ENCODE data around the gene FOXN3. TPM values are rescaled to one million over a fixed set of nuclear protein-coding genes. Genes with fewer than 3 reads are reported as not detected.

The FOXN3 gene
- total and polyA plus RNA-seq, 2 donors (not counting 1 experiment from before 2014, with no cell fraction given), result 27.9 to 33.3 TPM

GRCh38 chr14:89121968-89122620 is 294.9 kb downstream of the FOXN3 start:
- Histone ChIP-seq H3K27ac (ENCODE audit: insufficient read depth, low read length) (no peak overlapping the region), H3K4me2 (ENCODE audit: extremely low read depth, insufficient read depth, low read length) (no peak overlapping the region), H3K9me3 (ENCODE audit: control insufficient read depth, insufficient read depth, low read depth, low read length) (no peaks in the 10 kb centered on the region), H3K4me1 (ENCODE audit: control insufficient read depth, extremely low read depth, insufficient read depth, low read length) (no peaks in the 10 kb centered on the region), H3K36me3 (ENCODE audit: control insufficient read depth, insufficient read depth, low read length) (no peaks in the 10 kb centered on the region), H3K27me3 (ENCODE audit: control insufficient read depth, insufficient read depth, low read length) (peaks cover 3% of the 10 kb centered on the region), H2AFZ (ENCODE audit: low read length) (no peak overlapping the region), H3K9ac (ENCODE audit: insufficient read depth, low read length) (no peak overlapping the region), H3K79me2 (ENCODE audit: control insufficient read depth, insufficient read depth, low read length) (no peaks in the 10 kb centered on the region), H4K20me1 (ENCODE audit: control insufficient read depth, extremely low read depth, insufficient read depth, low read length) (no peaks in the 10 kb centered on the region), H3K4me3 (replicated peaks in 1 of 4; ENCODE audit: control extremely low read depth in 1 of 4, insufficient read depth in 1 of 4, low read depth in 3 of 4, low read length in 4 of 4) (no peak overlapping the region)
- DNase-seq (ENCODE audit: low read depth in 2 of 2), result no peak
- TF ChIP-seq, protein P1, sequence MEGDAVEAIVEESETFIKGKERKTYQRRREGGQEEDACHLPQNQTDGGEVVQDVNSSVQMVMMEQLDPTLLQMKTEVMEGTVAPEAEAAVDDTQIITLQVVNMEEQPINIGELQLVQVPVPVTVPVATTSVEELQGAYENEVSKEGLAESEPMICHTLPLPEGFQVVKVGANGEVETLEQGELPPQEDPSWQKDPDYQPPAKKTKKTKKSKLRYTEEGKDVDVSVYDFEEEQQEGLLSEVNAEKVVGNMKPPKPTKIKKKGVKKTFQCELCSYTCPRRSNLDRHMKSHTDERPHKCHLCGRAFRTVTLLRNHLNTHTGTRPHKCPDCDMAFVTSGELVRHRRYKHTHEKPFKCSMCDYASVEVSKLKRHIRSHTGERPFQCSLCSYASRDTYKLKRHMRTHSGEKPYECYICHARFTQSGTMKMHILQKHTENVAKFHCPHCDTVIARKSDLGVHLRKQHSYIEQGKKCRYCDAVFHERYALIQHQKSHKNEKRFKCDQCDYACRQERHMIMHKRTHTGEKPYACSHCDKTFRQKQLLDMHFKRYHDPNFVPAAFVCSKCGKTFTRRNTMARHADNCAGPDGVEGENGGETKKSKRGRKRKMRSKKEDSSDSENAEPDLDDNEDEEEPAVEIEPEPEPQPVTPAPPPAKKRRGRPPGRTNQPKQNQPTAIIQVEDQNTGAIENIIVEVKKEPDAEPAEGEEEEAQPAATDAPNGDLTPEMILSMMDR (conservative IDR thresholded peaks at IDR 0.05 in 1 of 2, IDR thresholded peaks at IDR 0.05 in 1 of 2; ENCODE audit: low read depth in 1 of 2, low read length in 2 of 2), result no peak
- no peak for TF ChIP-seq EZH2 (IDR thresholded peaks at IDR 0.05; ENCODE audit: low read length, missing control alignments)

DNA sequence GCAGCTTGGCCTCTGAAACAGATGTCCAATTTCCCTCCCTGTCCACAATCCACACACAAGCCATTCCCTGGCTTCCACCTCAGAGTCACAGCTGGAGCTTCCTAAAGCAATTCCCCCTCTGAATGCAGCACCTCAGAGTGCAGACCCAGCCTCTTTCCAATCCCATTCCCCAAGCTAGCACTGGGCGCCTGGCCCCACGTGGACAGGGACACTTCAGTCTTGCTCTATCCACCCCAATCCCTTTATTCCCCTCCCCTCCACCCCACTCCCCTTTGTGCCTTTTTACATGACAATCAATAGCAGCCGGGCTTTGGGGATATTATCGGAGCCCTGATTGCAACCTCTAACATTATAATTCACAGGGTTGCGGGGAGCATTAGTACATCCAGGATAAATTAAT is 300.0 kb downstream of the FOXN3 start:
- no peak overlapping the region for H3K9ac ChIP-seq (ENCODE audit: insufficient read depth, low read length)
- H3K79me2 ChIP-seq (ENCODE audit: control insufficient read depth, insufficient read depth, low read length), result no peaks in the 10 kb centered on the region
- no peaks in the 10 kb centered on the region for H4K20me1 ChIP-seq (ENCODE audit: control insufficient read depth, extremely low read depth, insufficient read depth, low read length)
- no peak for TF ChIP-seq EZH2 (IDR thresholded peaks at IDR 0.05; ENCODE audit: low read length, missing control alignments)
- TF ChIP-seq, protein P1 (conservative IDR thresholded peaks at IDR 0.05 in 1 of 2, IDR thresholded peaks at IDR 0.05 in 1 of 2; ENCODE audit: low read depth in 1 of 2, low read length in 2 of 2), result no peak
- no peaks in the 10 kb centered on the region for H3K36me3 ChIP-seq (ENCODE audit: control insufficient read depth, insufficient read depth, low read length)
- DNase-seq (ENCODE audit: low read depth in 2 of 2), result no peak
- no peak overlapping the region for H3K4me2 ChIP-seq (ENCODE audit: extremely low read depth, insufficient read depth, low read length)
- no peaks in the 10 kb centered on the region for H3K9me3 ChIP-seq (ENCODE audit: control insufficient read depth, insufficient read depth, low read depth, low read length)
- H3K4me1 ChIP-seq (ENCODE audit: control insufficient read depth, extremely low read depth, insufficient read depth, low read length), result no peaks in the 10 kb centered on the region
- no peak overlapping the region for H2AFZ ChIP-seq (ENCODE audit: low read length)
- no peak overlapping the region for H3K4me3 ChIP-seq (replicated peaks in 1 of 4; ENCODE audit: control extremely low read depth in 1 of 4, insufficient read depth in 1 of 4, low read depth in 3 of 4, low read length in 4 of 4)
- peaks cover 6% of the 10 kb centered on the region for H3K27me3 ChIP-seq (ENCODE audit: control insufficient read depth, insufficient read depth, low read length)
- no peak overlapping the region for H3K27ac ChIP-seq (ENCODE audit: insufficient read depth, low read length)

DNA sequence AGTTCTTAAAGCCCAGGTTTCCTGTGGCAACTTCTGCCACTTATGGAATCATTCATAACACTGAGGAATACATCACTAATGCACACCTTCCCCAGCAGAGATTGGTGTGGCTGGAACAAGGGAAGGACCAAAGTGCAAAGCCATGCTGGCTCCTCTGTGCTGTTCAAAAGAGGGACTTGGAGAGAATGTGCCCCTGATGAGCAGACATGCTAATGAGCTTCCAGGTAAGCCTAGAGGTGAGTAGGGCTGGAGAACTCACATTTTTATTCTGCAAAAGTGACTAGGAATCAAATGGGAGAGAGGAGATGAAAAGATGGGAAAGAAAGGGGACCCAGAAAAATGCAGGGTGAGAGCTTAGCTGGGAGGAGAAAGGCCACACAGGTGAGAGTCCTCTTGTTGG is 302.9 kb downstream of the FOXN3 start:
- Histone ChIP-seq H3K9ac (ENCODE audit: insufficient read depth, low read length) (no peak overlapping the region), H3K36me3 (ENCODE audit: control insufficient read depth, insufficient read depth, low read length) (no peaks in the 10 kb centered on the region), H3K4me2 (ENCODE audit: extremely low read depth, insufficient read depth, low read length) (no peak overlapping the region), H3K27me3 (ENCODE audit: control insufficient read depth, insufficient read depth, low read length) (peaks cover 3% of the 10 kb centered on the region), H3K4me3 (replicated peaks in 1 of 4; ENCODE audit: control extremely low read depth in 1 of 4, insufficient read depth in 1 of 4, low read depth in 3 of 4, low read length in 4 of 4) (no peak overlapping the region), H2AFZ (ENCODE audit: low read length) (no peak overlapping the region), H3K9me3 (ENCODE audit: control insufficient read depth, insufficient read depth, low read depth, low read length) (no peaks in the 10 kb centered on the region), H3K79me2 (ENCODE audit: control insufficient read depth, insufficient read depth, low read length) (no peaks in the 10 kb centered on the region), H3K27ac (ENCODE audit: insufficient read depth, low read length) (no peak overlapping the region), H4K20me1 (ENCODE audit: control insufficient read depth, extremely low read depth, insufficient read depth, low read length) (no peaks in the 10 kb centered on the region), H3K4me1 (ENCODE audit: control insufficient read depth, extremely low read depth, insufficient read depth, low read length) (no peaks in the 10 kb centered on the region)
- TF ChIP-seq, protein P1 (conservative IDR thresholded peaks at IDR 0.05 in 1 of 2, IDR thresholded peaks at IDR 0.05 in 1 of 2; ENCODE audit: low read depth in 1 of 2, low read length in 2 of 2), result no peak
- no peak for TF ChIP-seq EZH2 (IDR thresholded peaks at IDR 0.05; ENCODE audit: low read length, missing control alignments)
- no peak for DNase-seq (ENCODE audit: low read depth in 2 of 2)
